HG03025 (cell line): ENCODE results near the gene PLCH2.
"Not testable (repeated sequence)": the region's sequence is repeated elsewhere in the genome, so short reads cannot be mapped to it uniquely, and the experiment has no call there.

ENCODE experiments used
- ATAC-seq: cut with Tn5 transposase; IDR thresholded peaks from one replicate; pipeline ENCODE4 v1.9.1; 2021; ENCODE audit warnings: mild to moderate bottlenecking, moderate library complexity; ENCODE audit not compliant: unreplicated experiment, low FRiP score

The PLCH2 gene

GRCh38 chr1:2439369-2439768 is 36.7 kb upstream of the PLCH2 start:
- no peak for ATAC-seq

- not testable (repeated sequence) for ATAC-seq
Measured at GRCh38 chr1:2440346-2440745, 35.7 kb upstream of the PLCH2 start.

GRCh38 chr1:2441746-2442145 is 34.3 kb upstream of the PLCH2 start:
- ATAC-seq = no peak

GRCh38 chr1:2442661-2443060 is 33.4 kb upstream of the PLCH2 start:
- no peak for ATAC-seq

- ATAC-seq = no peak
Measured at GRCh38 chr1:2443277-2444137, 32.6 kb upstream of the PLCH2 start.

GRCh38 chr1:2444138-2444591 is 31.9 kb upstream of the PLCH2 start:
- ATAC-seq = no peak

- no peak for ATAC-seq
Measured at GRCh38 chr1:2445162-2445822, 30.8 kb upstream of the PLCH2 start.

GRCh38 chr1:2445823-2446215 is 30.3 kb upstream of the PLCH2 start:
- no peak for ATAC-seq

GRCh38 chr1:2446394-2446793 is 29.7 kb upstream of the PLCH2 start:
- ATAC-seq = no peak

GRCh38 chr1:2446861-2447260 is 29.2 kb upstream of the PLCH2 start:
- no peak for ATAC-seq

GRCh38 chr1:2447276-2448097 is 28.6 kb upstream of the PLCH2 start:
- no peak for ATAC-seq

GRCh38 chr1:2448098-2448445 is 28.0 kb upstream of the PLCH2 start:
- ATAC-seq = no peak

GRCh38 chr1:2449636-2450454 is 26.2 kb upstream of the PLCH2 start:
- ATAC-seq = no peak

- no peak for ATAC-seq
Measured at GRCh38 chr1:2451741-2452140, 24.3 kb upstream of the PLCH2 start.

- no peak for ATAC-seq
Measured at GRCh38 chr1:2452201-2452931, 23.7 kb upstream of the PLCH2 start.

- no peak for ATAC-seq
Measured at GRCh38 chr1:2452932-2453315, 23.2 kb upstream of the PLCH2 start.

- ATAC-seq = no peak
Measured at GRCh38 chr1:2454227-2454626, 21.9 kb upstream of the PLCH2 start.

GRCh38 chr1:2455757-2456156 is 20.3 kb upstream of the PLCH2 start:
- ATAC-seq = no peak

GRCh38 chr1:2457444-2457843 is 18.6 kb upstream of the PLCH2 start:
- ATAC-seq = no peak

GRCh38 chr1:2458687-2459086 is 17.4 kb upstream of the PLCH2 start:
- ATAC-seq = no peak
